Stimulated activated CD8-positive, alpha-beta memory T cell treated with anti-CD3 and anti-CD28 coated beads, Interleukin-12 subunit alpha, Interleukin-12 subunit beta, amount 100 ng/mL, for 1 hour (primary cell): Measurements from ENCODE around the gene FAT3.

Experiments
- DNase-seq: peaks from one replicate; pipeline ENCODE4 v3.0.0-alpha.2; 2020; ENCODE audit warnings: low read depth

Gene FAT3

DNA sequence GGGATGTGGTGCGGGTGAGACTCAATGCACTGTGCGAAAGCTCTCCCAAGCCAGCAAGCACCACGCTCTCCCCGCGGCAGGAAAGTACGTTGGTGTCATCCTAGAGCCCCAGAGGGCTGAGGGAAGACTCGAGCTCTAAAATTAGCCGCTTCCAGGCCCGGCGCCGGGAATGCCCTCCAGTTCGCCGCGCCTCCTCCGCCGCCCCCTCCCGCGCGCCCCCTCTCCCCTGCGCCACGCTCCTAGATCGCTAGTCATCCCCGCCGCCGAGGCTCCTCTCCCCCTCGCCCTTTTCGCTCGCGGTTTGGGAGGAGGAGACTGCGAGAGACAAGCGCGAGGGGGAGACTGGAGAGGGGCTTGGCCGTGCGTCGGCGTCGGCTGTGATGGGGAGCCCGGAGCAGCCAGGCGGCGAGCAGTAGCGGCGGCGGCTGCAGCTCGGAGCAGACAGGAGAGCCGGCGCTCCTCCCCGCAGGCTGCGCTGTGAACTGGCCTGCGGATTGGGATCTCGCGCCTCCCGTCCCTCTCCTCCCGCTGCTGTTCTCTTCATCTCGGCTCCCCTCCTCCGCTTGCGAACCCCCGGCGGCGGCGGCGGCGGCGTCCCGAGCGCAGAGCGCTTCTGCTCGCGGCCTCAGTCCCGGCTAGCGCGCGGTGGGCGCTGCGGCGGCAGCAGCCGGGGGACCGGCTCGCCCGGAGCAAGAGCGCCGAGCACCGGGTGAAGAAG, at the start of gene FAT3:
Gene FAT3, plus strand, starts transcription at position 412 of the 718 bp plus-strand sequence. CDS start 127,295 bp downstream, outside the sequence.
- no peak for DNase-seq

- no peak for DNase-seq
Observed at GRCh38 chr11:92179017-92179670, 45.5 kb upstream of the FAT3 start.

DNA sequence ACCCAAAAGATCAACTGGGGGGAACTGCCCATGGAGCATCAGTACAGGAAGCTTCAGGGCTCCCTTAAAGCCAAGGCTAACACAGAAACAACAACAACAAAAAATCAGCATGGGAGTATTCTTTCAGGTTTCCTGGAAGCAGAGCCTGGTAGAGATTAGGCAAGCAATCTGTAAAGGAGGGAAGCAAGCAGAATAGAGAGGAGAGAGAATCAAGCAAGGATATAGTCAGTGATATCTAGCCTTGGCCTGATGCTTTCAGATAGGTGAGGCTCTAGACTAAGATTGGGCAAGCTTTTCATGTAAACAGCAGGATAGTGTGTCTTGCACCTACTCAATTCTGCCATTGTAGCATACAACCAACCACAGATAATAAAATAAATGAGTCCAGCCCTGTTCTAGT, 44.4 kb upstream of the FAT3 start:
- no peak for DNase-seq

GRCh38 chr11:92180664-92181251, 43.9 kb upstream of the FAT3 start:
- no peak for DNase-seq

GRCh38 chr11:92190535-92191206, 33.9 kb upstream of the FAT3 start:
- DNase-seq: no peak

- DNase-seq: no peak
Observed at GRCh38 chr11:92192141-92192540, 32.5 kb upstream of the FAT3 start.

DNA sequence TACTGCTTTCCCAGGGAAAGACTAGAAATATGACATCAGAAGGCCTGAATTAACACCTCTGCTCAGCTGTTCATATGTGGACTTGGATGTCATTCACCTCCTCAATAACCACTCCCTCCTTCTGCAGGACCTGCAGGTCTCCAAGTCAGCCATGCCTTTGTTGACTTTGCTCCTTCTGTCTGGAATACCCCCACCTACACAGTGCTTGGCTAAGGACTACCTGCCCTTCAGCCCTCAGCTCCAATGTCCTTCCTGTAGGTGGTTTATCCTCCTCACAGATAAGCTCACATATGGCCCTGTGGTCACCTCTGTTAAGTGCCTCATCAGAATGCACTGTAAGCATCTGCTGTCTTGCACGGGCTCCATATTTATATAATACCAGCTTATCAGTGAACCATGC, 26.4 kb upstream of the FAT3 start:
- DNase-seq: no peak

GRCh38 chr11:92199991-92200390, 24.6 kb upstream of the FAT3 start:
- DNase-seq: no peak

- DNase-seq: no peak
Observed at GRCh38 chr11:92204731-92205130, 19.9 kb upstream of the FAT3 start.

- DNase-seq: no peak
Observed at GRCh38 chr11:92206441-92206840, 18.2 kb upstream of the FAT3 start.

- DNase-seq: no peak
Observed at GRCh38 chr11:92211576-92212167, 12.9 kb upstream of the FAT3 start.

- no peak for DNase-seq
Observed at GRCh38 chr11:92212530-92212929, 12.1 kb upstream of the FAT3 start.

GRCh38 chr11:92216789-92217188, 7.8 kb upstream of the FAT3 start:
- DNase-seq: no peak

DNA sequence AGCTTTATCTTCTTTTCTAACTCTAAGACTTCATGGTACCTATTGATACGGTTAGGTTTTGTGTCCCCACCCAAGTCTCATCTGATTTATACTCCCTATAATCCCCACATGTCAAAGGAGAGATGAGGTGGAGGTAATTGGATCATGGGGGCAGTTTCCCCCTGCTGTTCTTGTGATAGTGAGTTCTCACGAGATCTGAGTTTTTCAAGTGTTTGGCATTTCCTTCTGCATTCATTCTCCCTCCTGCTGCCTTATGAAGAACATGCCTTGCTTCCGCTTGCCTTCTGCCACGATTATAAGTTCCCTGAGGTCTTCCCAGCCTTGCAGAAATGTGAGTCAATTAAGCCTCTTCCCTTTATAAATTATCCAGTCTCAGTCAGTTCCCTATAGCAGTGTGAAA, 5.1 kb upstream of the FAT3 start:
- DNase-seq: no peak

GRCh38 chr11:92222701-92223100, 1.9 kb upstream of the FAT3 start:
- no peak for DNase-seq

DNA sequence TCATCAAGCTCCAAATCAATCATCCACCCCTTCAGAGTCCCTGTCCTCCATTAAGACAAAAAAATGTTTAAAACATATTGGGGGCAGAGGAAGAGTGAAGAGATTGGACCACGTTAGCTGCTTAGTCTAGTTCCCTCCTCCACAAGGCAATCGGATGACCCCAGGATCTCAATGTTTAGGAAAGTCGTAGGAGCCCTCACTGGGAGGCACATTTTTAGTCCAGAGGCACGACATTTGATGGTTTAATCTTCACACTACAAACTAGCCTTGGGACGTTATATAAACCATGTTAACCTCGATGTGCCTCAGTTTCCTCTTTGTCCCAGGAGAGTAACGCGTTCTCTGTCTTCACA, 588 bp upstream of the FAT3 start:
- DNase-seq: no peak

- DNase-seq: no peak
Observed at GRCh38 chr11:92225125-92225567, 528 bp downstream of the FAT3 start.

DNA sequence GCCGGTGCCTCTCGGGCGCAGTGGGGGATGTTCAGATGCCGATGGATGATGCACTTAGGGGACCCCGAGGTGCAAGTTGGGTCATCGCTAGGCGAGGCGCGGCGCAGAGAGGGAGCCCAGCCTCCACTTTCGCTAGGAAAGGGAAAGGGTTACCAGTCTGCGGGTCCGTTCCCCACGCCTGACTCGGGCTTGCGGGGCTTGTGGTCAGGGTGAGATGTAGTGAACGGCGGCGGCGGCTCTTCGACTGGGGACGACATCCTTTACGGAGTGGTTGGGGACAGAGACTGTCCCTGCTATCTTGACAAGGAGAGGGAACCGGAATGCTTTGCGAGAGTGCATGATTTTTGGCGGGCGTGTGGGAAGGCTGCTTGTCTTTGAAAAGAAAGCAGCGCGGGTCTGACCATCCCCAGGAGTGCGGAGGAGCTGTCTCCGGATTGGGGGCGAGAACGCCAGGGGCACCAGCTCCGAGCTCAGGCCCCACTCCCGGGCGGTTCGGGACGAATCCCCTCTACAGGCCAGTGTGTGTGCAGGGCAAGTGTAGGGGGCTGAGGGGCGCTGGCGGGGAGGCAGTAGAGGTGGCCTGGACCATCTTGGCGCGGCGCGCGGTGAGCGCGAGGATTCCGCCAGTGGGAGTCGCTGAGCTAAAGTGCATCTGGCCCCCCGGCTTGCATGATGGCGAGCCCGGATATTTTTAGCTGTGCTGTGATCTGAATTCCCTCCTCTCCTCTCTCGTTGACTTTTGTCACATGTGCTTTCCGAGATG, 1.1 kb downstream of the FAT3 start:
- DNase-seq: no peak

GRCh38 chr11:92226331-92227229, 2.0 kb downstream of the FAT3 start:
- DNase-seq: no peak

GRCh38 chr11:92227230-92227814, 2.7 kb downstream of the FAT3 start:
- DNase-seq: no peak
